ENCODE data around the gene TUNAR.

- TF ChIP-seq FOXM1 (IDR thresholded peaks at IDR 0.05; ENCODE audit: borderline replicate concordance) (no peak), LEF1 (IDR thresholded peaks at IDR 0.05; ENCODE audit: borderline replicate concordance) (no peak), NFRKB (IDR thresholded peaks at IDR 0.05) (no peak), BHLHE40 (IDR thresholded peaks at IDR 0.05; ENCODE audit: borderline replicate concordance) (no peak), SP1 (IDR thresholded peaks at IDR 0.05) (no peak), ELF4 (IDR thresholded peaks at IDR 0.05) (no peak), FOXK2 (IDR thresholded peaks at IDR 0.05) (no peak)
Measured at GRCh38 chr14:95885866-95886265, 9.2 kb downstream of the TUNAR start.
